HFF-Myc (cell line): Measurements from ENCODE around the gene RAVER1.
A peak's percentile ranks its signal among the peaks of the same experiment; 100 is the strongest.

Experiments used
- DNase-seq: peaks from one replicate; pipeline ENCODE4 v3.0.0-alpha.2; 2011; ENCODE audit warnings: low read depth; ENCODE audit errors: extremely low read depth
- H3K4me3 ChIP-seq: replicated peaks from 2 replicates; pipeline ENCODE4 v1.5.1; 2011; ENCODE audit warnings: low read depth, mild to moderate bottlenecking, control low read depth, low read length
- CTCF ChIP-seq: IDR thresholded peaks from 2 replicates; pipeline ENCODE4 v1.5.1; 2012; ENCODE audit warnings: mild to moderate bottlenecking, low read depth, low read length, control low read depth; ENCODE audit errors: missing control alignments

RAVER1 gene

GRCh38 chr19:10317045-10317856 is 16.1 kb downstream of the RAVER1 start:
- no peak overlapping the region for H3K4me3 ChIP-seq
- TF ChIP-seq CTCF: no peak
- DNase-seq: no peak

- DNase-seq: no peak
- TF ChIP-seq CTCF: no peak
- H3K4me3 ChIP-seq: peak overlapping the region; percentile 60
These were observed 16.9 kb downstream of the RAVER1 start for GRCh38 chr19:10316229-10317044.

- H3K4me3 ChIP-seq: peak within 1 kb of the TSS; percentile 60
- DNase-seq: peak; percentile 63
- no peak for TF ChIP-seq CTCF
These were observed 17.8 kb downstream of the RAVER1 start, which contains the start of gene FDX2 for GRCh38 chr19:10315335-10316214. TSS of gene FDX2 (minus strand) at chr19:10316015. CDS start at chr19:10315996, 19 bp downstream.

- no peak within 1 kb of the TSS for H3K4me3 ChIP-seq
- TF ChIP-seq CTCF: no peak
- DNase-seq: no peak
These were observed 23.9 kb downstream of the RAVER1 start, which contains the start of gene ZGLP1 for GRCh38 chr19:10309423-10309822. TSS of gene ZGLP1 (minus strand) at chr19:10309815.

- TF ChIP-seq CTCF: no peak
- no peak for DNase-seq
- no peak overlapping the region for H3K4me3 ChIP-seq
These were observed 27.0 kb downstream of the RAVER1 start for GRCh38 chr19:10306327-10306726.

GRCh38 chr19:10305139-10305806 is 28.1 kb downstream of the RAVER1 start:
- no peak for TF ChIP-seq CTCF
- H3K4me3 ChIP-seq: no peak overlapping the region
- no peak for DNase-seq
